Neuronal stem cell (in vitro differentiated cells): ENCODE data around the gene SLC22A1.

Experiments used
- DNase-seq: peaks from one replicate; pipeline ENCODE4 v3.0.0-alpha.2; 2013; ENCODE audit warnings: low spot score
- H2AFZ ChIP-seq: one replicate; pipeline ENCODE4 v1.6.1; 2013; ENCODE audit warnings: mild to moderate bottlenecking, low read length, inconsistent platforms
- H2AK5ac ChIP-seq: 2 replicates; pipeline ENCODE4 v1.6.1; 2013; ENCODE audit warnings: low read depth, mild to moderate bottlenecking, inconsistent platforms, low read length, moderate library complexity, mixed read lengths
- H2BK120ac ChIP-seq: 2 replicates; pipeline ENCODE4 v1.6.1; 2013; ENCODE audit warnings: low read depth, mild to moderate bottlenecking, inconsistent platforms, low read length, moderate library complexity, mixed read lengths
- H2BK12ac ChIP-seq: one replicate; pipeline ENCODE4 v1.6.1; 2013; ENCODE audit warnings: low read length, inconsistent platforms
- H2BK15ac ChIP-seq: 2 replicates; pipeline ENCODE4 v1.6.1; 2013; ENCODE audit warnings: mild to moderate bottlenecking, low read length, inconsistent platforms, mixed read lengths
- H2BK5ac ChIP-seq: one replicate; pipeline ENCODE4 v1.6.1; 2013; ENCODE audit warnings: inconsistent platforms, mild to moderate bottlenecking, low read length, moderate library complexity
- H3K14ac ChIP-seq: one replicate; pipeline ENCODE4 v1.6.1; 2013; ENCODE audit warnings: low read length, inconsistent platforms
- H3K18ac ChIP-seq: 2 replicates; pipeline ENCODE4 v1.6.1; 2013; ENCODE audit warnings: low read length, inconsistent platforms
- H3K23ac ChIP-seq: 2 replicates; pipeline ENCODE4 v1.6.1; 2013; ENCODE audit warnings: low read depth, mild to moderate bottlenecking, mixed read lengths, low read length, inconsistent platforms; ENCODE audit not compliant: poor library complexity
- H3K27ac ChIP-seq: replicated peaks from 3 replicates; pipeline ENCODE4 v1.5.1; 2013; ENCODE audit warnings: low read length, inconsistent platforms
- H3K27me3 ChIP-seq, 3 experiments: 2 replicates each; pipeline ENCODE4 v1.6.1; 2013; ENCODE audit warnings: low read length in 3 of 3, mild to moderate bottlenecking in 2 of 3, inconsistent platforms in 1 of 3, low read depth in 1 of 3, mixed read lengths in 1 of 3, moderate library complexity in 1 of 3; ENCODE audit not compliant: control insufficient read depth in 3 of 3, insufficient read depth in 3 of 3
- H3K36me3 ChIP-seq, 2 donors: replicated peaks in 1 of 2; 2 replicates each; pipeline ENCODE4 v1.6.1; 2013; ENCODE audit warnings: low read length in 2 of 2; ENCODE audit not compliant: control insufficient read depth in 2 of 2, insufficient read depth in 2 of 2
- H3K4ac ChIP-seq: 2 replicates; pipeline ENCODE4 v1.6.1; 2013; ENCODE audit warnings: inconsistent platforms, mild to moderate bottlenecking, low read length, moderate library complexity
- H3K4me1 ChIP-seq, 2 donors: 1 replicate in 1 of 2; 2 replicates in 1 of 2; pipeline ENCODE4 v1.6.1; 2013; ENCODE audit warnings: low read length in 2 of 2, low read depth in 1 of 2; ENCODE audit not compliant: control insufficient read depth in 2 of 2, insufficient read depth in 1 of 2
- H3K4me2 ChIP-seq: one replicate; pipeline ENCODE4 v1.6.1; 2013; ENCODE audit warnings: mild to moderate bottlenecking, low read length, inconsistent platforms; ENCODE audit not compliant: insufficient read depth, poor library complexity, severe bottlenecking
- H3K4me3 ChIP-seq, 2 donors: 2 replicates each; pipeline ENCODE4 v1.5.1; 2013; ENCODE audit warnings: low read length in 2 of 2, mild to moderate bottlenecking in 2 of 2, inconsistent platforms in 1 of 2, moderate library complexity in 1 of 2
- H3K79me1 ChIP-seq: one replicate; pipeline ENCODE4 v1.6.1; 2013; ENCODE audit warnings: low read depth, mild to moderate bottlenecking, inconsistent platforms, low read length, moderate library complexity
- H3K9ac ChIP-seq: one replicate; pipeline ENCODE4 v1.6.1; 2013; ENCODE audit warnings: mild to moderate bottlenecking, low read depth, low read length, inconsistent platforms; ENCODE audit not compliant: poor library complexity
- H3K9me3 ChIP-seq, 2 donors: replicated peaks in 1 of 2; 2 replicates each; pipeline versions ENCODE3 to v1.6.1; 2013; ENCODE audit warnings: low read length in 2 of 2, mild to moderate bottlenecking in 2 of 2, inconsistent platforms in 1 of 2, low read depth in 1 of 2, mixed read lengths in 1 of 2, moderate library complexity in 1 of 2; ENCODE audit not compliant: control insufficient read depth in 2 of 2, insufficient read depth in 1 of 2
- H4K8ac ChIP-seq: one replicate; pipeline ENCODE4 v1.6.1; 2013; ENCODE audit warnings: low read depth, mild to moderate bottlenecking, inconsistent platforms, low read length, moderate library complexity
- H4K91ac ChIP-seq: one replicate; pipeline ENCODE4 v1.6.1; 2013; ENCODE audit warnings: low read length, low read depth, mild to moderate bottlenecking, inconsistent platforms; ENCODE audit not compliant: poor library complexity
- WGBS, 2 donors: extraction: QIAGEN DNeasy Blood & Tissue Kit; methylation state at CpG; one replicate each; pipeline ENCODE4 v1.1.7; 2013; ENCODE audit warnings: missing lambda C conversion rate in 2 of 2, mixed read lengths in 1 of 2; ENCODE audit not compliant: insufficient read length in 2 of 2, insufficient replicate concordance in 1 of 2; ENCODE audit errors: extremely low coverage in 2 of 2; 5-methylcytosine and 5-hydroxymethylcytosine counted together

The SLC22A1 gene

GRCh38 chr6:160116411-160116810 lies 5.2 kb upstream of the SLC22A1 start:
- Histone ChIP-seq H2BK15ac (no peak overlapping the region), H3K79me1 (no peaks in the 10 kb centered on the region), H3K4me3 (peak overlapping the region in 1 of 2 donors; percentile 43), H3K23ac (no peak overlapping the region), H3K4me1 (peaks cover 0 to 5% of the 10 kb centered on the region in 2 donors), H3K14ac (no peak overlapping the region), H2BK120ac (no peak overlapping the region), H2AK5ac (no peak overlapping the region), H3K4ac (no peak overlapping the region), H3K9ac (no peak overlapping the region), H3K4me2 (no peak overlapping the region), H3K18ac (no peak overlapping the region), H2BK5ac (no peak overlapping the region), H3K36me3 (peaks cover 0 to 12% of the 10 kb centered on the region in 2 donors), H2AFZ (no peak overlapping the region), H3K9me3 (peaks cover 9 to 20% of the 10 kb centered on the region in 2 donors), H3K27me3 (no peaks in the 10 kb centered on the region), H4K8ac (no peak overlapping the region), H3K27ac (no peak overlapping the region), H4K91ac (no peak overlapping the region), H2BK12ac (no peak overlapping the region)
- WGBS, 2 donors: no CpG with 5 or more reads among the region's 2 CpGs
- DNase-seq: no peak

- Histone ChIP-seq H2BK120ac (no peak overlapping the region), H3K14ac (no peak overlapping the region), H3K27ac (no peak overlapping the region), H3K23ac (peak overlapping the region; percentile 20), H2BK15ac (no peak overlapping the region), H3K27me3 (no peaks in the 10 kb centered on the region), H3K36me3 (peaks cover 0 to 12% of the 10 kb centered on the region in 2 donors), H3K9me3 (peaks cover 9 to 20% of the 10 kb centered on the region in 2 donors), H4K91ac (no peak overlapping the region), H3K4me1 (peaks cover 0 to 2% of the 10 kb centered on the region in 2 donors), H2BK12ac (no peak overlapping the region), H2BK5ac (no peak overlapping the region), H2AK5ac (no peak overlapping the region), H3K9ac (no peak overlapping the region), H3K18ac (no peak overlapping the region), H3K4ac (no peak overlapping the region), H2AFZ (no peak overlapping the region), H3K4me2 (no peak overlapping the region), H3K79me1 (no peaks in the 10 kb centered on the region), H3K4me3 (no peak overlapping the region), H4K8ac (no peak overlapping the region)
- WGBS, 2 donors: no CpG with 5 or more reads among the region's 6 CpGs
- no peak for DNase-seq
Measured at GRCh38 chr6:160117137-160117536, 4.5 kb upstream of the SLC22A1 start.

GRCh38 chr6:160118620-160119229 lies 2.9 kb upstream of the SLC22A1 start:
- Histone ChIP-seq H2BK15ac (no peak overlapping the region), H3K27ac (no peak overlapping the region), H3K9me3 (peaks cover 9 to 20% of the 10 kb centered on the region in 2 donors), H3K4me3 (no peak overlapping the region), H3K4me2 (no peak overlapping the region), H3K4ac (no peak overlapping the region), H2BK5ac (no peak overlapping the region), H3K18ac (no peak overlapping the region), H3K9ac (no peak overlapping the region), H4K91ac (no peak overlapping the region), H3K79me1 (no peaks in the 10 kb centered on the region), H3K23ac (peak overlapping the region; percentile 51), H2AFZ (no peak overlapping the region), H3K4me1 (peaks cover 0 to 2% of the 10 kb centered on the region in 2 donors), H4K8ac (no peak overlapping the region), H3K36me3 (peaks cover 0 to 3% of the 10 kb centered on the region in 2 donors), H3K27me3 (no peaks in the 10 kb centered on the region), H2BK120ac (no peak overlapping the region), H2AK5ac (peak overlapping the region; percentile 76), H3K14ac (no peak overlapping the region), H2BK12ac (no peak overlapping the region)
- WGBS, 2 donors: no CpG with 5 or more reads among the region's 5 CpGs
- DNase-seq: no peak

- Histone ChIP-seq H3K9me3 (peaks cover 9 to 20% of the 10 kb centered on the region in 2 donors), H4K8ac (no peak overlapping the region), H3K4me1 (peaks cover 0 to 2% of the 10 kb centered on the region in 2 donors), H3K4me2 (no peak overlapping the region), H2BK5ac (no peak overlapping the region), H3K79me1 (peaks cover 2% of the 10 kb centered on the region), H3K4ac (no peak overlapping the region), H2BK12ac (no peak overlapping the region), H3K23ac (no peak overlapping the region), H3K14ac (no peak overlapping the region), H3K18ac (no peak overlapping the region), H3K9ac (no peak overlapping the region), H3K27me3 (no peaks in the 10 kb centered on the region), H2AFZ (no peak overlapping the region), H2BK120ac (no peak overlapping the region), H2AK5ac (no peak overlapping the region), H3K36me3 (peaks cover 0 to 3% of the 10 kb centered on the region in 2 donors), H3K4me3 (no peak overlapping the region), H4K91ac (no peak overlapping the region), H3K27ac (no peak overlapping the region), H2BK15ac (no peak overlapping the region)
- WGBS, 2 donors: no CpG with 5 or more reads among the region's 1 CpG
- DNase-seq: no peak
Measured at GRCh38 chr6:160120087-160120486, 1.5 kb upstream of the SLC22A1 start.
